GM23338 (cell line): Measurements from ENCODE around the gene ECHDC3. TPM values are rescaled to one million over a fixed set of nuclear protein-coding genes. Genes with fewer than 3 reads are reported as not detected.

Experiments used
- ATAC-seq: fragments of 200-7000 bp; cut with Tn5 transposase; 3 replicates; pipeline ENCODE4 v1.9.1; 2020
- DNase-seq: peaks from one replicate; pipeline ENCODE4 v3.0.0-alpha.2; 2015; ENCODE audit warnings: low spot score
- H2AFZ ChIP-seq: fragments of 200-600 bp; sonication (generic); 2 replicates; pipeline ENCODE4 v1.8.0; 2016; ENCODE audit warnings: antibody characterized with exemption, mild to moderate bottlenecking, moderate library complexity
- H3F3A ChIP-seq: fragments of 200-600 bp; sonication (generic); replicated peaks from 2 replicates; pipeline ENCODE4 v1.8.0; 2017; ENCODE audit warnings: antibody characterized with exemption, mixed run types, low read depth
- H3K27ac ChIP-seq: fragments of 200-600 bp; sonication (generic); 2 replicates; pipeline ENCODE4 v1.6.1; 2016; ENCODE audit warnings: low read depth
- H3K27me3 ChIP-seq: fragments of 200-600 bp; sonication (generic); 2 replicates; pipeline ENCODE4 v1.8.0; 2016; ENCODE audit warnings: mild to moderate bottlenecking, mixed run types, moderate library complexity; ENCODE audit not compliant: insufficient read depth
- H3K36me3 ChIP-seq: fragments of 200-600 bp; sonication (generic); 2 replicates; pipeline ENCODE4 v1.8.0; 2016; ENCODE audit warnings: mild to moderate bottlenecking; ENCODE audit not compliant: insufficient read depth
- H3K4me1 ChIP-seq: fragments of 200-600 bp; sonication (generic); 2 replicates; pipeline ENCODE4 v1.8.0; 2016; ENCODE audit warnings: mild to moderate bottlenecking, moderate library complexity; ENCODE audit not compliant: insufficient read depth
- H3K4me2 ChIP-seq: fragments of 200-600 bp; sonication (generic); 2 replicates; pipeline ENCODE4 v1.7.1; 2017; ENCODE audit warnings: mixed run types
- H3K4me3 ChIP-seq: fragments of 200-600 bp; sonication (generic); 2 replicates; pipeline ENCODE4 v1.6.1; 2016; ENCODE audit warnings: mixed run types
- H3K79me2 ChIP-seq: fragments of 200-600 bp; sonication (generic); replicated peaks from 2 replicates; pipeline ENCODE4 v1.8.0; 2017; ENCODE audit warnings: mild to moderate bottlenecking; ENCODE audit not compliant: insufficient read depth
- H3K9me2 ChIP-seq: fragments of 200-600 bp; sonication (generic); 2 replicates; pipeline ENCODE4 v1.8.0; 2017; ENCODE audit not compliant: insufficient read depth
- H4K20me1 ChIP-seq: fragments of 200-600 bp; sonication (generic); replicated peaks from 2 replicates; pipeline ENCODE4 v1.8.0; 2017; ENCODE audit warnings: mild to moderate bottlenecking; ENCODE audit not compliant: insufficient read depth
- H3K27ac Mint-ChIP-seq: 2 replicates; pipeline ENCODE4 v1.8.0; 2020; ENCODE audit warnings: inconsistent platforms, mild to moderate bottlenecking, moderate library complexity, mixed read lengths
- H3K27me3 Mint-ChIP-seq: 3 replicates; pipeline ENCODE4 v1.8.0; 2022; ENCODE audit warnings: low read depth, mild to moderate bottlenecking, moderate library complexity, mixed read lengths, inconsistent platforms; ENCODE audit not compliant: insufficient read depth, poor library complexity
- H3K36me3 Mint-ChIP-seq: 3 replicates; pipeline ENCODE4 v1.8.0; 2021; ENCODE audit warnings: low read depth, mild to moderate bottlenecking, inconsistent platforms, moderate library complexity, mixed read lengths
- H3K4me1 Mint-ChIP-seq: 3 replicates; pipeline ENCODE4 v1.8.0; 2020; ENCODE audit warnings: mild to moderate bottlenecking, inconsistent platforms, mixed read lengths
- H3K4me3 Mint-ChIP-seq: 3 replicates; pipeline ENCODE4 v1.8.0; 2021; ENCODE audit warnings: moderate library complexity, mild to moderate bottlenecking, inconsistent platforms, mixed read lengths
- H3K9me3 Mint-ChIP-seq: 3 replicates; pipeline ENCODE4 v1.8.0; 2020; ENCODE audit warnings: moderate library complexity, mild to moderate bottlenecking, inconsistent platforms, mixed read lengths
- CREB1 ChIP-seq: fragments of 250-450 bp; sonication (Bioruptor Pico); IDR thresholded peaks from 2 replicates; pipeline ENCODE4 v1.5.0; 2020; ENCODE audit warnings: low read depth, mild to moderate bottlenecking, moderate library complexity
- EZH2 ChIP-seq: fragments of 200-600 bp; sonication (generic); IDR thresholded peaks from one replicate; pipeline ENCODE4 v1.8.0; 2017; ENCODE audit warnings: antibody characterized with exemption, mild to moderate bottlenecking, low read depth; ENCODE audit not compliant: unreplicated experiment
- EZH2phosphoT487 ChIP-seq: fragments of 200-600 bp; sonication (generic); IDR thresholded peaks from one replicate; pipeline ENCODE4 v1.8.1; 2018; ENCODE audit warnings: antibody characterized with exemption; ENCODE audit not compliant: unreplicated experiment
- JUNB ChIP-seq: IDR thresholded peaks from one replicate; pipeline ENCODE4 v1.6.1; 2016; ENCODE audit warnings: antibody characterized with exemption; ENCODE audit not compliant: unreplicated experiment
- NANOG ChIP-seq: IDR thresholded peaks from 2 replicates; pipeline ENCODE4 v1.6.1; 2016; ENCODE audit warnings: antibody characterized with exemption, borderline replicate concordance
- POLR2AphosphoS5 ChIP-seq: IDR thresholded peaks from 2 replicates; pipeline ENCODE4 v1.6.1; 2016; ENCODE audit warnings: antibody characterized with exemption, low read depth
- STAT1 ChIP-seq: IDR thresholded peaks from one replicate; pipeline ENCODE4 v1.6.1; 2016; ENCODE audit warnings: antibody characterized with exemption; ENCODE audit not compliant: unreplicated experiment
- ZNF114 ChIP-seq: fragments of 250-450 bp; sonication (Bioruptor Pico); IDR thresholded peaks from 2 replicates; pipeline ENCODE4 v1.5.0; 2020; ENCODE audit warnings: mild to moderate bottlenecking, moderate library complexity
- ZNF331 ChIP-seq: fragments of 250-450 bp; sonication (Bioruptor Pico); IDR thresholded peaks from 2 replicates; pipeline ENCODE4 v1.5.0; 2020; ENCODE audit warnings: low read depth, mild to moderate bottlenecking, moderate library complexity
- polyA plus RNA-seq: library from polyadenylated mRNA; unstranded; fragments of >200 nt; fragmentation: Nextera tagmentation; extraction: Ambion mirVana; gene quantifications from 2 replicates; pipeline ENCODE4 v1.2.1, GENCODE V29; 2016
- total RNA-seq: library from RNA; depleted of rRNA; stranded (reverse); fragments of >200 nt; shearing (Covaris generic); gene quantifications from 2 replicates; pipeline ENCODE4 v1.2.3, GENCODE V29; 2014
- TF ChIP-seq, protein P1 (sequence below), 2 experiments: fragments of 200-600 bp in 1 of 2; sonication (generic) in 1 of 2; conservative IDR thresholded peaks; 2 replicates each; pipeline versions ENCODE4 v1.5.1 to v1.6.1; 2016 to 2017; ENCODE audit warnings: antibody characterized with exemption in 2 of 2, low read depth in 2 of 2, mild to moderate bottlenecking in 2 of 2, moderate library complexity in 1 of 2
- TF ChIP-seq, protein P2 (sequence below): IDR thresholded peaks from one replicate; pipeline ENCODE4 v1.6.1; 2018; ENCODE audit warnings: antibody characterized with exemption; ENCODE audit not compliant: unreplicated experiment
- TF ChIP-seq, protein P3 (sequence below): fragments of 250-450 bp; sonication (Bioruptor Pico); IDR thresholded peaks from 2 replicates; pipeline ENCODE4 v1.5.0; 2020; ENCODE audit warnings: mild to moderate bottlenecking, moderate library complexity
- TF ChIP-seq, protein P4 (sequence below): IDR thresholded peaks from 2 replicates; pipeline ENCODE4 v1.6.1; 2016; ENCODE audit warnings: antibody characterized with exemption

The ECHDC3 gene
- total and polyA plus RNA-seq, 2 experiments from 2014 or later: 16.3 to 50.1 TPM

DNA sequence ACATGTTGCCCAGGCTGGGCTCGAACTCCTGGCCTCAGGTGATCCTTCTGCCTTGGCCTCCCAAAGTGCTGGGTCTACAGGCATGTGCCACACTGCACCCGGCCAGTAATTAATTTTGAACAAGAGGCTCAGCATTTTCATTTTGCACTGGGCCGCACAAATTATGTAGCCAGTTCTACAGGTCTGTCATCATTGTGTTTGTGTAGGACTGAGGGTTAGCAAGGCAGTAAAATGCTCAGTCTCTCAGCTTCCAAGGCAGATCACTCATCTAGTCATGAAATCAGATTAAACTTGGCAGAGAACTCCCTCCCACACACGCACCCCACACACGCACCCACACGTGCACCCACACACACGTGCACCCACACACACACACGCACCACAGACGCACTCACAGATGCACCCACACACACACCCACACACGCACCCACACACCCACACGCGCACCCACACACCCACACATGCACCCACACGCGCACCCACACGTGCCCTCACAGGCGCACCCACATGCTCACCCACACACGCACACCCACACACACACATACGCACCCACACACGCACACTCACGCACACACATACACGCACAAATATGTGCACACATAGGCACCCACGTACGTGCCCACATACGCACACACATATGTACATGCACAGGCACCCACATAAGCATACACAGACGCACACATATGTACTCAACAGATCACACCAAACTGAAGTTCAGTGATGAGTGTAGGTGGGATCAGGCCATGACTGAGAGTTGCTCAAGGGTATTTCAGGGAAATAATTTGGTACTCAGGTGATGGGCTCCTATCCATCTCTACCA, 53.1 kb downstream of the ECHDC3 start:
- Mint-ChIP-seq H3K36me3 (peaks cover 6% of the 10 kb centered on the region; the same call in 2 of the 3 replicates), H3K27me3 (peaks cover 5% of the 10 kb centered on the region), H3K4me3 (no peak overlapping the region), H3K4me1 (peaks cover 19% of the 10 kb centered on the region), H3K27ac (no peak overlapping the region), H3K9me3 (peaks cover 6% of the 10 kb centered on the region)
- no peak overlapping the region for H3K4me2 ChIP-seq
- no peak overlapping the region for H2AFZ ChIP-seq
- DNase-seq: no peak
- H4K20me1 ChIP-seq: no peaks in the 10 kb centered on the region
- no peak overlapping the region for H3K4me3 ChIP-seq
- no peaks in the 10 kb centered on the region; the same call in 1 of the 2 replicates for H3K36me3 ChIP-seq
- H3K27ac ChIP-seq: no peak overlapping the region
- H3F3A ChIP-seq: no peaks in the 10 kb centered on the region
- H3K9me2 ChIP-seq: no peaks in the 10 kb centered on the region
- H3K27me3 ChIP-seq: no peaks in the 10 kb centered on the region
- no peaks in the 10 kb centered on the region for H3K79me2 ChIP-seq
- no peaks in the 10 kb centered on the region for H3K4me1 ChIP-seq
- TF ChIP-seq ZNF331 (CRISPR knock-in tag) (no peak), ZNF114 (CRISPR knock-in tag) (no peak), STAT1 (no peak), NANOG (no peak), POLR2AphosphoS5 (no peak), EZH2phosphoT487 (no peak), JUNB (no peak), EZH2 (no peak), CREB1 (CRISPR knock-in tag) (no peak)
- TF ChIP-seq, protein P1, sequence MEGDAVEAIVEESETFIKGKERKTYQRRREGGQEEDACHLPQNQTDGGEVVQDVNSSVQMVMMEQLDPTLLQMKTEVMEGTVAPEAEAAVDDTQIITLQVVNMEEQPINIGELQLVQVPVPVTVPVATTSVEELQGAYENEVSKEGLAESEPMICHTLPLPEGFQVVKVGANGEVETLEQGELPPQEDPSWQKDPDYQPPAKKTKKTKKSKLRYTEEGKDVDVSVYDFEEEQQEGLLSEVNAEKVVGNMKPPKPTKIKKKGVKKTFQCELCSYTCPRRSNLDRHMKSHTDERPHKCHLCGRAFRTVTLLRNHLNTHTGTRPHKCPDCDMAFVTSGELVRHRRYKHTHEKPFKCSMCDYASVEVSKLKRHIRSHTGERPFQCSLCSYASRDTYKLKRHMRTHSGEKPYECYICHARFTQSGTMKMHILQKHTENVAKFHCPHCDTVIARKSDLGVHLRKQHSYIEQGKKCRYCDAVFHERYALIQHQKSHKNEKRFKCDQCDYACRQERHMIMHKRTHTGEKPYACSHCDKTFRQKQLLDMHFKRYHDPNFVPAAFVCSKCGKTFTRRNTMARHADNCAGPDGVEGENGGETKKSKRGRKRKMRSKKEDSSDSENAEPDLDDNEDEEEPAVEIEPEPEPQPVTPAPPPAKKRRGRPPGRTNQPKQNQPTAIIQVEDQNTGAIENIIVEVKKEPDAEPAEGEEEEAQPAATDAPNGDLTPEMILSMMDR (conservative IDR thresholded peaks at IDR 0.05; ENCODE audit: low read depth in 2 of 2): no peak
- TF ChIP-seq, protein P2, sequence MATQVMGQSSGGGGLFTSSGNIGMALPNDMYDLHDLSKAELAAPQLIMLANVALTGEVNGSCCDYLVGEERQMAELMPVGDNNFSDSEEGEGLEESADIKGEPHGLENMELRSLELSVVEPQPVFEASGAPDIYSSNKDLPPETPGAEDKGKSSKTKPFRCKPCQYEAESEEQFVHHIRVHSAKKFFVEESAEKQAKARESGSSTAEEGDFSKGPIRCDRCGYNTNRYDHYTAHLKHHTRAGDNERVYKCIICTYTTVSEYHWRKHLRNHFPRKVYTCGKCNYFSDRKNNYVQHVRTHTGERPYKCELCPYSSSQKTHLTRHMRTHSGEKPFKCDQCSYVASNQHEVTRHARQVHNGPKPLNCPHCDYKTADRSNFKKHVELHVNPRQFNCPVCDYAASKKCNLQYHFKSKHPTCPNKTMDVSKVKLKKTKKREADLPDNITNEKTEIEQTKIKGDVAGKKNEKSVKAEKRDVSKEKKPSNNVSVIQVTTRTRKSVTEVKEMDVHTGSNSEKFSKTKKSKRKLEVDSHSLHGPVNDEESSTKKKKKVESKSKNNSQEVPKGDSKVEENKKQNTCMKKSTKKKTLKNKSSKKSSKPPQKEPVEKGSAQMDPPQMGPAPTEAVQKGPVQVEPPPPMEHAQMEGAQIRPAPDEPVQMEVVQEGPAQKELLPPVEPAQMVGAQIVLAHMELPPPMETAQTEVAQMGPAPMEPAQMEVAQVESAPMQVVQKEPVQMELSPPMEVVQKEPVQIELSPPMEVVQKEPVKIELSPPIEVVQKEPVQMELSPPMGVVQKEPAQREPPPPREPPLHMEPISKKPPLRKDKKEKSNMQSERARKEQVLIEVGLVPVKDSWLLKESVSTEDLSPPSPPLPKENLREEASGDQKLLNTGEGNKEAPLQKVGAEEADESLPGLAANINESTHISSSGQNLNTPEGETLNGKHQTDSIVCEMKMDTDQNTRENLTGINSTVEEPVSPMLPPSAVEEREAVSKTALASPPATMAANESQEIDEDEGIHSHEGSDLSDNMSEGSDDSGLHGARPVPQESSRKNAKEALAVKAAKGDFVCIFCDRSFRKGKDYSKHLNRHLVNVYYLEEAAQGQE: no peak
- TF ChIP-seq, protein P3, sequence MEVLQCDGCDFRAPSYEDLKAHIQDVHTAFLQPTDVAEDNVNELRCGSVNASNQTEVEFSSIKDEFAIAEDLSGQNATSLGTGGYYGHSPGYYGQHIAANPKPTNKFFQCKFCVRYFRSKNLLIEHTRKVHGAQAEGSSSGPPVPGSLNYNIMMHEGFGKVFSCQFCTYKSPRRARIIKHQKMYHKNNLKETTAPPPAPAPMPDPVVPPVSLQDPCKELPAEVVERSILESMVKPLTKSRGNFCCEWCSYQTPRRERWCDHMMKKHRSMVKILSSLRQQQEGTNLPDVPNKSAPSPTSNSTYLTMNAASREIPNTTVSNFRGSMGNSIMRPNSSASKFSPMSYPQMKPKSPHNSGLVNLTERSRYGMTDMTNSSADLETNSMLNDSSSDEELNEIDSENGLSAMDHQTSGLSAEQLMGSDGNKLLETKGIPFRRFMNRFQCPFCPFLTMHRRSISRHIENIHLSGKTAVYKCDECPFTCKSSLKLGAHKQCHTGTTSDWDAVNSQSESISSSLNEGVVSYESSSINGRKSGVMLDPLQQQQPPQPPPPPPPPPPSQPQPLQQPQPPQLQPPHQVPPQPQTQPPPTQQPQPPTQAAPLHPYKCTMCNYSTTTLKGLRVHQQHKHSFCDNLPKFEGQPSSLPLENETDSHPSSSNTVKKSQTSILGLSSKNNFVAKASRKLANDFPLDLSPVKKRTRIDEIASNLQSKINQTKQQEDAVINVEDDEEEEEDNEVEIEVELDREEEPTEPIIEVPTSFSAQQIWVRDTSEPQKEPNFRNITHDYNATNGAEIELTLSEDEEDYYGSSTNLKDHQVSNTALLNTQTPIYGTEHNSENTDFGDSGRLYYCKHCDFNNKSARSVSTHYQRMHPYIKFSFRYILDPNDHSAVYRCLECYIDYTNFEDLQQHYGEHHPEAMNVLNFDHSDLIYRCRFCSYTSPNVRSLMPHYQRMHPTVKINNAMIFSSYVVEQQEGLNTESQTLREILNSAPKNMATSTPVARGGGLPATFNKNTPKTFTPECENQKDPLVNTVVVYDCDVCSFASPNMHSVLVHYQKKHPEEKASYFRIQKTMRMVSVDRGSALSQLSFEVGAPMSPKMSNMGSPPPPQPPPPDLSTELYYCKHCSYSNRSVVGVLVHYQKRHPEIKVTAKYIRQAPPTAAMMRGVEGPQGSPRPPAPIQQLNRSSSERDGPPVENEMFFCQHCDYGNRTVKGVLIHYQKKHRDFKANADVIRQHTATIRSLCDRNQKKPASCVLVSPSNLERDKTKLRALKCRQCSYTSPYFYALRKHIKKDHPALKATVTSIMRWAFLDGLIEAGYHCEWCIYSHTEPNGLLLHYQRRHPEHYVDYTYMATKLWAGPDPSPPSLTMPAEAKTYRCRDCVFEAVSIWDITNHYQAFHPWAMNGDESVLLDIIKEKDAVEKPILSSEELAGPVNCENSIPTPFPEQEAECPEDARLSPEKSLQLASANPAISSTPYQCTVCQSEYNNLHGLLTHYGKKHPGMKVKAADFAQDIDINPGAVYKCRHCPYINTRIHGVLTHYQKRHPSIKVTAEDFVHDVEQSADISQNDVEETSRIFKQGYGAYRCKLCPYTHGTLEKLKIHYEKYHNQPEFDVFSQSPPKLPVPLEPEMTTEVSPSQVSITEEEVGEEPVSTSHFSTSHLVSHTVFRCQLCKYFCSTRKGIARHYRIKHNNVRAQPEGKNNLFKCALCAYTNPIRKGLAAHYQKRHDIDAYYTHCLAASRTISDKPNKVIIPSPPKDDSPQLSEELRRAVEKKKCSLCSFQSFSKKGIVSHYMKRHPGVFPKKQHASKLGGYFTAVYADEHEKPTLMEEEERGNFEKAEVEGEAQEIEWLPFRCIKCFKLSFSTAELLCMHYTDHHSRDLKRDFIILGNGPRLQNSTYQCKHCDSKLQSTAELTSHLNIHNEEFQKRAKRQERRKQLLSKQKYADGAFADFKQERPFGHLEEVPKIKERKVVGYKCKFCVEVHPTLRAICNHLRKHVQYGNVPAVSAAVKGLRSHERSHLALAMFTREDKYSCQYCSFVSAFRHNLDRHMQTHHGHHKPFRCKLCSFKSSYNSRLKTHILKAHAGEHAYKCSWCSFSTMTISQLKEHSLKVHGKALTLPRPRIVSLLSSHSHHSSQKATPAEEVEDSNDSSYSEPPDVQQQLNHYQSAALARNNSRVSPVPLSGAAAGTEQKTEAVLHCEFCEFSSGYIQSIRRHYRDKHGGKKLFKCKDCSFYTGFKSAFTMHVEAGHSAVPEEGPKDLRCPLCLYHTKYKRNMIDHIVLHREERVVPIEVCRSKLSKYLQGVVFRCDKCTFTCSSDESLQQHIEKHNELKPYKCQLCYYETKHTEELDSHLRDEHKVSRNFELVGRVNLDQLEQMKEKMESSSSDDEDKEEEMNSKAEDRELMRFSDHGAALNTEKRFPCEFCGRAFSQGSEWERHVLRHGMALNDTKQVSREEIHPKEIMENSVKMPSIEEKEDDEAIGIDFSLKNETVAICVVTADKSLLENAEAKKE (CRISPR knock-in tag): no peak
- TF ChIP-seq, protein P4, sequence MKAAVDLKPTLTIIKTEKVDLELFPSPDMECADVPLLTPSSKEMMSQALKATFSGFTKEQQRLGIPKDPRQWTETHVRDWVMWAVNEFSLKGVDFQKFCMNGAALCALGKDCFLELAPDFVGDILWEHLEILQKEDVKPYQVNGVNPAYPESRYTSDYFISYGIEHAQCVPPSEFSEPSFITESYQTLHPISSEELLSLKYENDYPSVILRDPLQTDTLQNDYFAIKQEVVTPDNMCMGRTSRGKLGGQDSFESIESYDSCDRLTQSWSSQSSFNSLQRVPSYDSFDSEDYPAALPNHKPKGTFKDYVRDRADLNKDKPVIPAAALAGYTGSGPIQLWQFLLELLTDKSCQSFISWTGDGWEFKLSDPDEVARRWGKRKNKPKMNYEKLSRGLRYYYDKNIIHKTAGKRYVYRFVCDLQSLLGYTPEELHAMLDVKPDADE: no peak
- no peak for ATAC-seq
